ENCODE data around the gene MYBBP1A.

DNA sequence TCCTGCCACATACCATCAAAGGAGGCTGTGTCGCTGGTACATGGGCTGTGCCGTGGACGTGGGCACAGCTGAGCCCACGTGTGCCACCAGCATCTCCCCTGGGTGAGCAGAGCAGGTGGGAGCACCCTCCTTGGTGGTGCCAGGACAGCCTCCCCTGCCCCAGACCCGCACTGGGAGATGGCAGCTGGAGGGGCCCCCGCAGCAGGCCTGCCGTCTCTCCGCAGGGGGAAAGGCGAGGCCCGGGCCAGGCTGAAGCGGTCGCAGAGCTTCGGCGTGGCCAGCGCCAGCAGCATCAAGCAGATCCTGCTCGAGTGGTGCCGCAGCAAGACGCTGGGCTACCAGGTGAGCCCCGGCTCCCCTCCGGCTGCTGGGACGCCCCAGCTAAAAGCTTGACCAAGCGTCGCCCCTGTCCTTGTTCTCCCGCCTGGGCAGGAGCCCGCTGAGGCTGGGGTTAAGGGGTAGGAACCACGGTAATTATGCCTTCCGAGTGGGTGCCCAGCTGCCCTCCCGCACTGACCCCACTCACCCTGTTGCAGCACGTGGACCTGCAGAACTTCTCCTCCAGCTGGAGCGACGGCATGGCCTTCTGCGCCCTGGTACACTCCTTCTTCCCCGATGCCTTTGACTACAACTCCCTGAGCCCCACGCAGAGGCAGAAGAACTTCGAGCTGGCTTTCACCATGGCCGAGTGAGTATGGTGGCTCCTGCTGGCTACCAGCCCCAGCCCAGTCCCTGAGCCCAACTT, 41.6 kb upstream of the MYBBP1A start:
- TF ChIP-seq, protein P1, sequence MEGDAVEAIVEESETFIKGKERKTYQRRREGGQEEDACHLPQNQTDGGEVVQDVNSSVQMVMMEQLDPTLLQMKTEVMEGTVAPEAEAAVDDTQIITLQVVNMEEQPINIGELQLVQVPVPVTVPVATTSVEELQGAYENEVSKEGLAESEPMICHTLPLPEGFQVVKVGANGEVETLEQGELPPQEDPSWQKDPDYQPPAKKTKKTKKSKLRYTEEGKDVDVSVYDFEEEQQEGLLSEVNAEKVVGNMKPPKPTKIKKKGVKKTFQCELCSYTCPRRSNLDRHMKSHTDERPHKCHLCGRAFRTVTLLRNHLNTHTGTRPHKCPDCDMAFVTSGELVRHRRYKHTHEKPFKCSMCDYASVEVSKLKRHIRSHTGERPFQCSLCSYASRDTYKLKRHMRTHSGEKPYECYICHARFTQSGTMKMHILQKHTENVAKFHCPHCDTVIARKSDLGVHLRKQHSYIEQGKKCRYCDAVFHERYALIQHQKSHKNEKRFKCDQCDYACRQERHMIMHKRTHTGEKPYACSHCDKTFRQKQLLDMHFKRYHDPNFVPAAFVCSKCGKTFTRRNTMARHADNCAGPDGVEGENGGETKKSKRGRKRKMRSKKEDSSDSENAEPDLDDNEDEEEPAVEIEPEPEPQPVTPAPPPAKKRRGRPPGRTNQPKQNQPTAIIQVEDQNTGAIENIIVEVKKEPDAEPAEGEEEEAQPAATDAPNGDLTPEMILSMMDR (conservative IDR thresholded peaks at IDR 0.05; ENCODE audit: low read depth, low read length): no peak
- TF ChIP-seq EZH2 (IDR thresholded peaks at IDR 0.05; ENCODE audit: borderline replicate concordance, low read depth, low read length, poor library complexity, severe bottlenecking): no peak

All from A673 (cell line).